ENCODE results near the gene HELB. TPM values are rescaled to one million over a fixed set of nuclear protein-coding genes. Genes with fewer than 3 reads are reported as not detected.

The HELB gene
- total and polyA plus RNA-seq, 12 donors, result 0.40 to 6.8 (median 1.7) TPM

GRCh38 chr12:66351301-66351700, 49.0 kb downstream of the HELB start:
- TF ChIP-seq CTCF (IDR thresholded peaks at IDR 0.05), result no peak
- TF ChIP-seq POLR2A (IDR thresholded peaks at IDR 0.05), result no peak
- H3K4me3 ChIP-seq, result no peak overlapping the region
- H3K36me3 ChIP-seq (replicated peaks in 1 of 2), result no peaks in the 10 kb centered on the region
- no peaks in the 10 kb centered on the region for H3K9me3 ChIP-seq (replicated peaks in 1 of 3)
- no peak overlapping the region for H3K27ac ChIP-seq
- WGBS, 4 donors, result 92 to 94% (median 92%) methylated on average over 2 of the region's 2 CpGs
- H3K4me1 ChIP-seq (replicated peaks in 1 of 2), result no peaks in the 10 kb centered on the region
- intact Hi-C loops (cut with DNase I), result no loop called here
- DNase-seq, result no peak
- H3K27me3 ChIP-seq, result no peaks in the 10 kb centered on the region

- Histone ChIP-seq H3K27ac (no peak overlapping the region), H3K9me3 (replicated peaks in 1 of 3) (no peaks in the 10 kb centered on the region), H3K4me3 (no peak overlapping the region), H3K27me3 (no peaks in the 10 kb centered on the region), H3K36me3 (replicated peaks in 1 of 2) (no peaks in the 10 kb centered on the region), H3K4me1 (replicated peaks in 1 of 2) (no peaks in the 10 kb centered on the region)
- intact Hi-C loops (cut with DNase I), result no loop called here
- peak in 2 of 7 donors; percentile 12 to 58 for DNase-seq
- WGBS, 4 donors, result 84 to 91% (median 85%) methylated on average over 8 to 9 of the region's 9 CpGs
- no peak for TF ChIP-seq POLR2A (IDR thresholded peaks at IDR 0.05)
- peak in 1 of 6 experiments; percentile 35 for TF ChIP-seq CTCF (IDR thresholded peaks at IDR 0.05)
Observed at GRCh38 chr12:66352197-66352596, 49.9 kb downstream of the HELB start.

GRCh38 chr12:66352899-66353298, 50.6 kb downstream of the HELB start:
- no peak overlapping the region for H3K4me3 ChIP-seq
- no peaks in the 10 kb centered on the region for H3K36me3 ChIP-seq (replicated peaks in 1 of 2)
- TF ChIP-seq CTCF (IDR thresholded peaks at IDR 0.05), result no peak
- TF ChIP-seq POLR2A (IDR thresholded peaks at IDR 0.05), result no peak
- H3K27ac ChIP-seq, result no peak overlapping the region
- intact Hi-C loops (cut with DNase I), result no loop called here
- no peaks in the 10 kb centered on the region for H3K9me3 ChIP-seq (replicated peaks in 1 of 3)
- WGBS, 4 donors, result 91 to 97% (median 95%) methylated on average over 8 of the region's 8 CpGs
- H3K4me1 ChIP-seq (replicated peaks in 1 of 2), result no peaks in the 10 kb centered on the region
- no peak for DNase-seq
- no peaks in the 10 kb centered on the region for H3K27me3 ChIP-seq

- 84 to 89% (median 85%) methylated on average over 6 of the region's 6 CpGs for WGBS, 4 donors
- Histone ChIP-seq H3K9me3 (replicated peaks in 1 of 3) (no peaks in the 10 kb centered on the region), H3K4me3 (no peak overlapping the region), H3K4me1 (replicated peaks in 1 of 2) (no peaks in the 10 kb centered on the region), H3K27me3 (no peaks in the 10 kb centered on the region), H3K27ac (no peak overlapping the region), H3K36me3 (replicated peaks in 1 of 2) (no peaks in the 10 kb centered on the region)
- intact Hi-C loops (cut with DNase I), result no loop called here
- no peak for TF ChIP-seq CTCF (IDR thresholded peaks at IDR 0.05)
- TF ChIP-seq POLR2A (IDR thresholded peaks at IDR 0.05), result no peak
- no peak for DNase-seq
Observed at GRCh38 chr12:66354291-66354690, 52.0 kb downstream of the HELB start.
